H1 (cell line): ENCODE results near the gene UBE2D3.

Source experiments
- CEBPB ChIP-seq: IDR thresholded peaks from 2 replicates; pipeline ENCODE4 v1.6.1; 2012; ENCODE audit warnings: low read depth, low read length
- CHD2 ChIP-seq: IDR thresholded peaks from 2 replicates; pipeline ENCODE4 v1.6.1; 2012; ENCODE audit warnings: low read length, improper control_type of control experiment
- RAD21 ChIP-seq, 2 experiments: IDR thresholded peaks in 1 of 2; conservative IDR thresholded peaks in 1 of 2; 2 replicates each; pipeline ENCODE4 v1.6.1; 2011; ENCODE audit warnings: low read depth in 2 of 2, low read length in 2 of 2, improper control_type of control experiment in 1 of 2, inconsistent platforms in 1 of 2, mild to moderate bottlenecking in 1 of 2, moderate library complexity in 1 of 2
- TF ChIP-seq, protein P1 (sequence below), 3 experiments: IDR thresholded peaks; 1 replicate in 2 of 3; 2 replicates in 1 of 3; pipeline versions ENCODE4 v1.5.1 to v1.6.1; 2011; ENCODE audit warnings: low read length in 3 of 3, mild to moderate bottlenecking in 3 of 3, inconsistent platforms in 2 of 3, low read depth in 1 of 3, moderate library complexity in 1 of 3; ENCODE audit not compliant: insufficient read depth in 1 of 3; ENCODE audit errors: control extremely low read depth in 1 of 3

DNA sequence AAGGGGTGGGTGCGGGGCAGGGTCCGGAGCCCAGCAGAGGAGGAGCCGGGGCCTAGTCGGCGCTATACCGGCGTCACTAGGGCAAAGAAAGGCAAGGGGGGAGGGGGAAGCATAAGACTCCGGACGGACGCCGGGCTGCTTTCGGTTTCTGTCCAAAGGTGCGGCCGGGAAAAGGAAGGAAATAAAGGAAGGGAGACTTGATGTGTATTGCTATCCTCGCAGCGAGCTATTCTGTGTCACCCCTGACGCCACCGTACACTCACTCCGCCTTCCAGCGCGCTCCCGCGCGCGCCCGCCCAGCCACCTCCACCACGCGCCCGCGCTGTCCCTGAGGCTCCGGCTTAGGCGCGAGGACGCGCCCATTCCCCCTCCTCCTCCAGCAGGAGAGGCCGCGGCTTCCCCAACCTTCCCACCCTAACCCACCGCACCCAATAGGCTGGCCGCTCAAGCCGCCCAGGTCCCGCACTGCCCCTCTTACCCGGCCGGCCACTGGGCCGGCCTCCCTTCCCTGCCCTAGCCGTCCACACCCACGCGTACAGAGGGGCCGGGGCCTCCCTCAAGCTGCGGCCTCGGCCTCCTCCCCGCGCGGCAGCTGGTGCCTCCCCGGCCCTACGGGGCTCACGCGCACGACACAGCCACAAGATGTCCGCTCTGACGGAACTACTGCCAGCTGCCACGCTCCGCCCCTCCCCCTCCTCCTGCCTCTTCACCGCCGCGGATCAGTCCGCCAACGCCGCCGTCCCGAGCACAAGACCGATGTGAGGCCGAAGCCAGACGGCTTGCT lies at the start of gene UBE2D3:
- no peak for TF ChIP-seq CEBPB
- TF ChIP-seq, protein P1, sequence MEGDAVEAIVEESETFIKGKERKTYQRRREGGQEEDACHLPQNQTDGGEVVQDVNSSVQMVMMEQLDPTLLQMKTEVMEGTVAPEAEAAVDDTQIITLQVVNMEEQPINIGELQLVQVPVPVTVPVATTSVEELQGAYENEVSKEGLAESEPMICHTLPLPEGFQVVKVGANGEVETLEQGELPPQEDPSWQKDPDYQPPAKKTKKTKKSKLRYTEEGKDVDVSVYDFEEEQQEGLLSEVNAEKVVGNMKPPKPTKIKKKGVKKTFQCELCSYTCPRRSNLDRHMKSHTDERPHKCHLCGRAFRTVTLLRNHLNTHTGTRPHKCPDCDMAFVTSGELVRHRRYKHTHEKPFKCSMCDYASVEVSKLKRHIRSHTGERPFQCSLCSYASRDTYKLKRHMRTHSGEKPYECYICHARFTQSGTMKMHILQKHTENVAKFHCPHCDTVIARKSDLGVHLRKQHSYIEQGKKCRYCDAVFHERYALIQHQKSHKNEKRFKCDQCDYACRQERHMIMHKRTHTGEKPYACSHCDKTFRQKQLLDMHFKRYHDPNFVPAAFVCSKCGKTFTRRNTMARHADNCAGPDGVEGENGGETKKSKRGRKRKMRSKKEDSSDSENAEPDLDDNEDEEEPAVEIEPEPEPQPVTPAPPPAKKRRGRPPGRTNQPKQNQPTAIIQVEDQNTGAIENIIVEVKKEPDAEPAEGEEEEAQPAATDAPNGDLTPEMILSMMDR (IDR thresholded peaks at IDR 0.05; ENCODE audit: control extremely low read depth in 1 of 3, insufficient read depth in 1 of 3, low read depth in 1 of 3, low read length in 3 of 3), result no peak; a peak in 1 of 4 replicates
- peak; percentile 85 for TF ChIP-seq CHD2
- TF ChIP-seq RAD21 (IDR thresholded peaks at IDR 0.05 in 1 of 2, conservative IDR thresholded peaks at IDR 0.05 in 1 of 2; ENCODE audit: low read depth in 2 of 2, low read length in 2 of 2), result no peak; a peak in 1 of 4 replicates
